Measurements from ENCODE around the gene MRPL36.

- TF ChIP-seq FOXA1 (IDR thresholded peaks at IDR 0.05) (no peak), SUZ12 (IDR thresholded peaks at IDR 0.05) (no peak), PKNOX1 (IDR thresholded peaks at IDR 0.05) (no peak), HDGF (IDR thresholded peaks at IDR 0.05; ENCODE audit: borderline replicate concordance) (no peak), SP1 (IDR thresholded peaks at IDR 0.05) (no peak), FOXM1 (IDR thresholded peaks at IDR 0.05; ENCODE audit: borderline replicate concordance) (no peak), TARDBP (IDR thresholded peaks at IDR 0.05) (no peak)
Measured at GRCh38 chr5:1795931-1796330, 3.7 kb downstream of the MRPL36 start.

Measured in HEK293T (cell line).